Head of caudate nucleus (tissue), 42 donors: ENCODE results near the gene PIGR.
A peak's percentile ranks its signal among the peaks of the same experiment; 100 is the strongest.

ENCODE experiments used
- DNase-seq, 42 donors: peaks; one replicate each; pipeline versions ENCODE4 v3.0.0 to v3.0.0-alpha.2; 2020 to 2021; ENCODE audit warnings: mixed read lengths in 7 of 42
- intact Hi-C: fragments of 100-400 bp; cut with DNase I; formaldehyde crosslinking; loops from one replicate; pipeline ENCODE4 v1.15.0; 2022

The PIGR gene

GRCh38 chr1:206915030-206915735 is 31.1 kb downstream of the PIGR start:
- no peak for DNase-seq
- intact Hi-C loops = loop anchor here (10.0 kb wide), 1 partner anchor 280 kb away; the partner anchor contains the start of gene DYRK3

GRCh38 chr1:206913766-206914537 is 32.3 kb downstream of the PIGR start:
- DNase-seq = no peak
- intact Hi-C loops = loop anchor here (5.0 to 10.0 kb wide), 2 partner anchors 182 to 279 kb away; partner anchors contain the start of gene DYRK3

GRCh38 chr1:206912445-206913095 is 33.7 kb downstream of the PIGR start:
- intact Hi-C loops = loop anchor here (5.0 to 10.0 kb wide), 2 partner anchors 180 to 278 kb away; partner anchors contain the start of gene DYRK3
- peak in 41 of 42 donors; percentile 13 to 89 (median 70) for DNase-seq

GRCh38 chr1:206911064-206911663 is 35.1 kb downstream of the PIGR start:
- DNase-seq = peak in 15 of 42 donors; percentile 20 to 72 (median 27)
- intact Hi-C loops = loop anchor here (5.0 to 10.0 kb wide), 2 partner anchors 179 to 276 kb away; partner anchors contain the start of gene DYRK3

- intact Hi-C loops = loop anchor here (5.0 to 10.0 kb wide), 2 partner anchors 178 to 275 kb away; partner anchors contain the start of gene DYRK3
- DNase-seq = no peak
These were observed 36.4 kb downstream of the PIGR start for GRCh38 chr1:206909883-206910318.

GRCh38 chr1:206909161-206909882 is 36.9 kb downstream of the PIGR start:
- intact Hi-C loops = no loop called here
- DNase-seq = peak in 39 of 42 donors; percentile 12 to 79 (median 49)

GRCh38 chr1:206908038-206908437 is 38.2 kb downstream of the PIGR start:
- no peak for DNase-seq
- intact Hi-C loops = no loop called here

- no peak for DNase-seq
- intact Hi-C loops = no loop called here
These were observed 38.8 kb downstream of the PIGR start for GRCh38 chr1:206907304-206907991.

- DNase-seq = no peak
- intact Hi-C loops = no loop called here
These were observed 40.7 kb downstream of the PIGR start for GRCh38 chr1:206905295-206906164.

GRCh38 chr1:206904423-206905142 is 41.7 kb downstream of the PIGR start:
- intact Hi-C loops = no loop called here
- no peak for DNase-seq

- intact Hi-C loops = no loop called here
- no peak for DNase-seq
These were observed 42.6 kb downstream of the PIGR start for GRCh38 chr1:206903687-206904086.

- intact Hi-C loops = no loop called here
- DNase-seq = no peak
These were observed 43.6 kb downstream of the PIGR start for GRCh38 chr1:206902702-206903101.

GRCh38 chr1:206901944-206902343 is 44.3 kb downstream of the PIGR start:
- no peak for DNase-seq
- intact Hi-C loops = no loop called here

GRCh38 chr1:206900149-206900548 is 46.1 kb downstream of the PIGR start:
- DNase-seq = peak in 1 of 42 donors; percentile 6
- intact Hi-C loops = no loop called here

GRCh38 chr1:206899717-206900116 is 46.5 kb downstream of the PIGR start:
- DNase-seq = no peak
- intact Hi-C loops = no loop called here

- DNase-seq = peak in 2 of 42 donors; percentile 9 to 32
- intact Hi-C loops = no loop called here
These were observed 47.3 kb downstream of the PIGR start for GRCh38 chr1:206898915-206899431.
